ENCODE results near the gene NLRP2B. TPM values are rescaled to one million over a fixed set of nuclear protein-coding genes. Genes with fewer than 3 reads are reported as not detected.

The NLRP2B gene
- total RNA-seq, result not detected in 2 replicates

GRCh38 chrX:57680160-57680559 is at the start of gene NLRP2B:
Gene NLRP2B (minus strand): TSS chrX:57680260.

Other genes with a start within 250 kb of the NLRP2B start
- gene ZXDB, start 88.2 kb downstream of the NLRP2B start, total RNA-seq, result 20.2 and 21.9 TPM in 2 replicates
- 7.0 and 8.0 TPM in 2 replicates for gene ZXDA, start 230.2 kb upstream of the NLRP2B start, total RNA-seq